GM19025 (cell line): ENCODE measurements around the gene POLR1D.

Experiments
- ATAC-seq: cut with Tn5 transposase; IDR thresholded peaks from one replicate; pipeline ENCODE4 v1.9.1; 2021; ENCODE audit warnings: mild to moderate bottlenecking, low read depth, moderate library complexity; ENCODE audit not compliant: unreplicated experiment

POLR1D gene

DNA sequence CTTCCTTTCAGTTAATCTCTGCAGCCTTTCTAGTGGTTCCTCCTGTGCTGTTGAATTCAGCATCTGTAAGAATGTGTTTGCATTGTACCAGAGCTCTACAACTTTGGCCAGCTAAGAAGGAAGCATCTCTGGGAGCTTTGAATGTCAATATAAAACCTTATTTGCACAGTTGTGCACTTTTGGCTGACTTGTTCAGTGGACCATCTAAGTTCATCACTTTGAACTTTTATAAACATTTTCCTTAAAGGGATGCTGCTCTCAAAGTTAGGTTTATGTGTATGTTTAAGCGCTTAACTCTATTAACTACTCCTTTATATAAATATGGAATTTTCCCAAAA, 15.6 kb downstream of the POLR1D start:
- no peak for ATAC-seq

DNA sequence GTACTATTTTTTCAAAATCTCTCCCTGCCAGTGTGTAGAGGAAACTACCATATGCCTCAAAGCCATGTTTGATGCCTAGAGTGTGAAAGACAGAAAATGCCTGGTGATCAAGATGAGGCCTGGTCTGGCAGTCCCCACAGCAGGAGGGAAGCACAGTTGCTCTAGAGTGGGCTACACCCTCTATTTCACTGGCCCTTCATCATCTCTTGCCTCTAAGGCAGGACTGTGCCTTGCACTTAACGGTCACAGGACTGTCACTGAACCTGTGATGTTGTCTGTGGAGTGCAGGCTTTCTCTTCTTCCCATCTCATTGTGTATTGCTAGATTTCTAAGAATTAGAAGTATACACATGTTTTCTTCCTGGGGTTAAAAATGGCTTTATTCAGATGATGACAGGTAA, 16.3 kb downstream of the POLR1D start:
- no peak for ATAC-seq

DNA sequence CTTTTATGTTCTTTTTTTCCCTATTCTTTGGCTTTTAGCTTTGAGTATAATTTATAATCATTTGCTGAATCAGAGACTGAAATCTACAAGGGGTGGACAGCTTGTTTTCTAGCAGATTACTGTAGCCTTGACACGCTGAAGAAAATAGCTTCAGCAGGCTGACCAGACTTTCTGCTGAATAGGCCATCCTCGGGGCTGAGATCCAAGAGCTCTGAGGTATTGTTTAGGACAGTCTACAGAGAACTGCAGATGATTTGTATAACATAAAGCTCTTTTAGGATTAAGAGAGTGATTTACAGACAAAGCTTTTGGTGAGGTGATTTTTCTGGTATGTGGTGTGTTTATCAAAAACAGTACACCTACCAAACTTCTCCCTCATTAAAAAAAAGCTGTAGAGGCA, 16.8 kb downstream of the POLR1D start:
- ATAC-seq = no peak

DNA sequence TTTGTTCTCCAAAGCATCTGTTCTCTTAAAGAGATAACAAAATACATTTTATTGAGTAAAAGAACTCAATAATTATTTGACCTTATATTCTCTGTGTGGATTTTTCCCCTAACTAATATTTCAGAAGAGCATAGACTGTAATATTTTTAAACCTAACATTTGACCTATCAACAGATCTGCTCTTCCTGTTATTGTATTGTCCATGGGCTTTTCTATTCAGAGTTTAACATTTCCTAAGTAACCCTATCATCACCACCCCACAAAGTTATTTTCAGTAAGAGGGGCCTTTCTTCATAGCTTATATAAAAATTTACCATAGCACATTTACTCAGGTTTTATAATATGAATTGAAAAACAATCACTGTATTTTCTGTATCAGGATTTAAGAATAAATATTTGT, 17.5 kb downstream of the POLR1D start:
- no peak for ATAC-seq

DNA sequence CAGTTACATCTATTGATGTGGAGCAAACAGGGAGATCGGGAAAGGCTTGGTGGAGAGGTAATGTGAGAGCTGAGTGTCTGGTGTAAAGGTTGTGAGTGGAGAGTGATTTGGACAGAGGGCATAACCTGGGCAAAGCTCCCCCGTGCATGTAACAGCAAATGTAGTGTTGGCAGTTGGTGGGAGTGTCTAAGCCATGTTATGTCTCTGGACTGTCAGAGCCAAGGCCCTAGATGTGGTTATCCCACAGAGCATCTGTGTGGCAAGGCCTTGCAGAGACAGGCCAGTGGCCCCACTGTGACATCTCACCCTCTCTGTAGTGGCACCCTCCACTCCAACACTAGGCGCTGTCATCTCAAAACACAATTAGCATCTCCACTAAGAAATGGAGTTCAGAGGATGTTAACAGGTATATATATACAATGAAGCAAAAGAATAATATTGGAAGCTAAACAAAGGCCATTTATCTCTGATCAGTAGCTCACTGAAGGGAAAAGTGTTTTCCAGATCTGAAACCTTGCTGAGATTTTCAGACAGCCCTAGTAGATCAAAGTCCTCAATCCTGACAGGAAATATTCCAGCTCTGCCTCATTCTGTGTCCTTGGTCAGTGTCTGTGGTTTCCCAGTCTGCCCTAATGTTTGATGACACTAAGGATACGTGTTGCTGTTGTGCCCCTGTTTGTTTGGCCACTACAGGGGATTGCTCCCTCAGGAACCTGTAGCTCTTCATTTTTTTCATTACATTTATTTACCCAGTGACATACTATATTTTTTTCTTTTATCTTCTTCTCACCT, 20.2 kb downstream of the POLR1D start:
- no peak for ATAC-seq

DNA sequence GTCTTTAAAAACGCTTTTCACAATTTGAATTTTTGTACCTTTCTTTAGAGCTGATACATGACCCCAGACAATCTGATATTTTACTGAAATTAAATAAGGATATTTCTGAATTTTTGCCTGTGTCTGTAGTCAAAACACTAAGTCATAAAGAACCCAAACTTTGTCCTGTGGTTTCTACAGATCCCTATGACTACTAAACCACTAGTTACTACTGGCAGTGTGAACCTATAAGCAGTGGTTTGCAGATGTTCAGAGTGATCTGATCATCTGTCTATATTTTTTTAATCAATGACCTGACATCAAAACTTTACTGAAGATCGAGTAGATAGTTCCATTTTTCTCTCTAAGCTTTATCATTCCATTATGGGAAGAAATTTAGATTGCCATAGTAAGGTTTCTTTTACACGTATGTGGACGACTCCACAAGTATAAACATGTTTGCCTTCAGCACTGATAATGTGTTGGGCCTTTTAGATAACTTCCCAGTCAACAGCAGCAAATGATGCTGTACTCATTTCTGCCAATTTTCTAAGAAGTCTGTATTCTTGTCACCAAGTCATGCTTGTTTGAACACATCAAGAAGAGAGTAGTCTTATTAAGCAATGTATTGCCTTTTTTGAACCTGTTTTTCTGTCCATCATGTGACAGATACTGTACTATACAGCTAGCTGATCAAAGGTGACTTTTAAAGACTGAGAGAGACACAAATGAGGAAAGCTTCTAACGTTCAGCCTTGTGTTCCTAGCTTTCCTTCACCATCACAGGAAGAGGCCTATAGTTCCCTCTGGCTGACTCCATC, 21.8 kb downstream of the POLR1D start:
- no peak for ATAC-seq

DNA sequence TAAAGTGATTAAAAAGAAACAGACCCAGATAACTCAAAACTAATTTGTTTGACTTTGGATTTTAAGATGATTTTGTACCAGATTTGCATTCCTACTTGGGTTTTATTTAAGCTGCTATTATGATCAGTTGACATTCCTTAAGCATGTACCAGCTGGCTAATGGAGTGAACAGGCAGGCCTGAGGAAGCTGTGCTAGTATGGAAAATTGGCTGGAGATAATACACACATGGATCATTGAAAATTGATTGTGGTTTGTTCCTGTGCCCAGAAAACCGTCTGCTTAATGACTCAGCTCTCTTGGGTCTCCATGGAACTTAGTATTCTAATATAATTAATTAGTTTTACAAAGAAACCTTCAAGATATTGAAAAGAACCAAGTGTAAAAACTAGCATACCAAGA, 22.6 kb downstream of the POLR1D start:
- no peak for ATAC-seq

DNA sequence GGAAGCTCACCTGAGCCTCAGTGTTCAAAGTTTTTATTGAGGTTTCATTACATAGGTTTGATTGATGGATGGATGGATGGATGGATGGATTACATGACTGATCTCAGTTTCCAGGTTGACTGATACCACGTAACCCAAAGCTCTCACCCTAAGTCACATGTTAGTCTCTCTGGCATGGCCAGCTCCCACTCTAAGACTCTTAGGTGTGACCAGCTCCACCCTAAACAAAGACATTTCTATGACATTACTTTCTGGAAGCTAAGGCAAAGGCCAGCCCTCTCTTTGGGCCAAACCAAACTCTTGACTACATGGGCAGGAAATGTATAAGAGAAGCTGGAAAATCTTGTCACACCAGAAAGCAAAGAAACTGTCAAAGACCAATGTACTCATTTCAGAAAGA, 28.6 kb downstream of the POLR1D start:
- ATAC-seq = no peak

DNA sequence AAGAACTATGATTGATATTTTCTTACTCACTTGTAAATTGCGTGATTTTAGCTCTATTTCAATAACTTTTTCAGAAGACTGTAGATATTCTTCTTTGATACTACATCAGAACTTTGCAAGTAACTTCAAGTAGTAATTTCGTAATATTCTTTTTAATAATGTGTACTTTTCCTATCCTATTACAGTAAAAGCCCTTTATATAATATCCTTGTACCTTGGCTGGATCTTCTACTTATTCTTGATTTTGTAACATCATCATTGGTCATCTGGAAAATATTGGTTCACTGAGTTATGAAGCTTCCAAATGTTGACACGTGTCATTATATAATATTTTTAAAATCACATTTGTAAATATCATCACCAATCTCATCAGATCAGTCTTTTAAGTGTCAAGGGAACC, 32.4 kb downstream of the POLR1D start:
- ATAC-seq = no peak

DNA sequence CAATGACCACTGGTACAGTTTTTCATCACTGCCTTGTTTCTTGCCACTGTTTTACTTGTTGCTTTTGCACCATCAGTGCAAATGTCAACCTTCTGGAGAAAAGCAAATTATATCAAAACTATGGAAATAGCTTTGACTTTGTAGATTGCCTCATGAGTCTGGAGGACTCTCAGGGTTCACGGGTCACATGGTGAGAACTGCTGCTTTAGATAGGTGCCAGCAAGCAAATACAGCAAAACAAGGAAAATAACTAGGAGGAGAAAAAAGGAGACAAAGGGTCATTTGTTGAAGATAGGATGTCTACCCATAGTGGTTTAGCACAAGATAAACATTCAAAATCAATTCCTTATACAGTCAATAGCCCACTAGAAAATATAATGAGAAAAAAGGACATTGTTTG, 33.1 kb downstream of the POLR1D start:
- ATAC-seq = no peak

DNA sequence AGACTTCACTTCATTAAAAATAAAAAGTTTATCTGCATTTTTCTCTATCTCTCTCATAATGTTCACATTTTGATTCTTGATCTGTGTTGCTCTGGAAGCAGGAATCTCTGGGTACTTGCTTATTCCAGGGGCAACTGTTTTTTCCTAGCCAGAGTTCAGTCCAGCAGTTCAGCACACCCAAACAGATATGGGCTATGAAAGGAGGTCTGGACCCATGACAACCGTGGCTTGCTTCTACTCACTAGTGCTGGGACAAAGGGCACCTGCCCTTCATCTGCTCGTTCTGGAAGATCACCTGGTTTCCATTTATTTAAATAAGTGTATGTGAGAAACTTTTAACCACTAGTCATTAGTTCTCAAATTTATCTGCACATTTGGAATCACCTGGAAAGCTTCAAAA, 36.0 kb downstream of the POLR1D start:
- no peak for ATAC-seq

DNA sequence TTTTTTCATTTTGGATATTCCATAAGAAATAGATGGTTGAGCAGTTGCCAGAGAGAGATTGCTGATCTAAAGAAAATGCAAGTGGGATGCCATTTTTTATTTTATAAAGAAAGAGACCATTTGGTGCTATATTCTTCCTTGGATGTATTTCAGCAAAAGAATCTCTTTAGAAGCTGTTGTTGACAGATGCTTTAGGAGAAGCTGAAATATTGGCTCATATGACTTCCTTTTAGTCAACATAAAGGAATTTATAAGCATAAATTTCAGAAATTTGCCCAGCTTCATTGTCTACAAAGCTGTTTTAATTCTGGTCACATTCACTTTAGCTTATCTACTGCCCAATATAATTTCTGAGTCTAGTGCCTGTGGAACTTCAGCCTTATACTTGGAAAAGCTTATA, 36.9 kb downstream of the POLR1D start:
- no peak for ATAC-seq

DNA sequence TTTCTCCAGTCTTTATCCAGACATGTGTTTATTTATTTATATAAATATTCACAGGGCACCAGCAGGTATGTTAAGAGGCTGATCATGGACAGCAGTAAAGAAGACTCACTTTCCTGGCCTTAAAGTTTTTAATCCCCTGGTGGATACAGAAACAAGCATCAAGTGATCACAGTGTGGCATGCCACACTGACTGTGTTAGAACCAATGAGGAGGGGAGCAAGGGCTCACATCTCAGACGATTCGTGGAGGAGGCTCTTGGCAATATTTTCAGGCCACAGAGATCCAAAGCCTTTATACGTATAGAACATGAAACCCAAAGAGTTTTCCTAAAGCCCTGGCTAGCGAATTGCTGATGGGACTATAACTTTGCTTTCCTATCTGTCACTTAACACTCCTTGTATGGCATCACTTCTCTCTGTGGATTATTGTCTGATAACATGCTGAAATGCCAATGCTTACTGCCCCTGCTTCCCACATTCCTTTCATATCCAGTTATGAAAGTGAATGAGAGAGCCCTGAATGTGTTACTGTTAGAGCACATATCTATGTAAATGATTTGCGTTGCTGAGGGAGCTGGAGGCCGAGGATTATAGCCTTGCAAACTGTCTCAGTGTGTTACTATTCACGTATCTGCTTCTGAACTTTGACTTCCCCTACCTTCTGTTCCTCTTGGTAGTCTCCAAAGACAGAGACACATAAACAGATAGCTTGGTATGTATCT, 37.6 kb downstream of the POLR1D start:
- ATAC-seq = no peak

DNA sequence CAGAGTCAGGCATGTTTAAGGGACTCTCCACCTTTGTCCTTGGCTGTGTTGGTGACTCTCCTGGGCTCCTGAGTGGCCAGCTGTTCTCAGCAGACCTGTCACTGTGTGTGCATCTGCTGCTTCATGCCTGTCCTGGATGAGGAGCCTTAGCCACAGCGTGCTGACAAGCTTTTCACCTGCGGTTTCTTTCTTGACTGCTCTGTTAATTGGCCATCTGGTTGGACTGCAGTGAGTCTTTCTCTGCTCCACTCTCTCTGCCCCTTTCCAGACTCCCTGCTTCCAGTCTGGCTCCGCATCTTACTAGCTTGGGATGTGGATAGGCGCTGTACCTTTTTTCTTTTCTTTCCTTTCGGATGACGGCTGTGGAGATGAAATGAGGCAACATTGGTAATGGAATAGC, 38.8 kb downstream of the POLR1D start:
- no peak for ATAC-seq

DNA sequence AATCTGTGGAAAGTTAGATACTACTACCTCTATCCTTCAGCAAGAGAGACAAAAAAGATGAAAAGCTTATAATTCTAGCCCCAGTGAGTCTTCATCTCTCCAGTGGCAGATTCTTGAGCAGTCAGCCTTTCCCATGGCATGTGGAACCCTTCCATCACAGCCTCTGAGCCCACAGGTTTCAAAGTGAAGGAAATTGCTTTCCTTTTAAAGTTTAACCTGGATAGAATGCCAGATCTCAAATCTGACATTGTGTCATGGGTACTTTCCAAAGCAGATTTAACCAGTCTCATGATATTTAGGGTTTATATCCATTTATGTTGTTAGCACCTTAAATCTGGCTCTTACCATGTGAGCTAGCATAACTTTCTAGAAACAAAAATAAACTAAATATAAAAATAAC, 39.3 kb downstream of the POLR1D start:
- ATAC-seq = no peak

DNA sequence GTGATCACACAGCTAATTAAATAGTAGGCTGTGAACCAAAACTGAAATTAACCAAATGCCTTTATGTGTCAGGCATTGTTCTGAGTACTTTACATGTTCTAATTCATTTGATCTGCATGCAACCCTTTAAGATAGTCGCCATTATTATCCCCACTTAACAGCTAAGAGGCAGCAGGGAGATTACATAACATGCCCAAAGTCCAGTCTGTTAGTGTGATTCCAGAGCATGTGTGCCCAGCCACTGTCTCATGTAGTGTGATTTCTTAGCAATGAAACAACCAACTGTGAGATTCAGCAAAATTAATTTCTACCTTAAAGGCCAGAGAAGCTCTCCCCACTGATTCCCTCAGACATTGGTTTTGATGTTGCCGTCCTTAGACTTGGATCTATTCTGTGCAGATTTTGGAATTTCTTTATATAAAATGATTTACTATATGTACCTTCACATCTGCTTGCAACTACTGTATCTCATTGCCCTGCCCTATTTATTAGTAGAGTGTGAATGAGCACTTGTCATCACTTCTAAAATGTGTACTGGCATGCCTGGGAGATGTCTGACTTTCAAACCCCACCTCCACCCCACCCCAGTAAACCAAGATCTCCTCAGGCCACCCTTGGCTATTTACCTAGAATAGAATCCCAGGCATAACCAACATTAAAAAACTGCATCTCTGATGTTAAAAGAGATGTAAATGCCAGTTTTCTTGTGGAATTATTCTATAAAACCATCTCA, 41.2 kb downstream of the POLR1D start:
- ATAC-seq = no peak

DNA sequence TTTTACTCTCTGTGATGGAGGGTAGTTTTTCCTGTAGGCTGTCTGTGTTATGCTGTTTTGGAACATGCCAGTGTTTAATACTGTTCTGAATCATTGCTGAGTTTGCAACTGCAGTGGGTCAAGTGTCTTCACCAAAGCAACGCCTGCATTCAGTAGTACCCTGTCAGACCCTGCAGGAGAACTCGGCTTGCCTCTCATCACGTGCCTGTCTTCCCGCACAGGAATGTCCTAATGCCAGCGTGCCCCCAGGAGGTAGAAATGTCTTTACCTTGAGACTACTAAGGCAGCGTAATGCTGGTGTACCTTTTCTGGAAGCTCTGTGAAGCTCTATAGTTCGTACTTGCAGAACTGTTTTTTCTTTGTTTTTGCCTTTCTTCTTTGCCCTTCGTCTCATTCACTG, 42.3 kb downstream of the POLR1D start:
- no peak for ATAC-seq

DNA sequence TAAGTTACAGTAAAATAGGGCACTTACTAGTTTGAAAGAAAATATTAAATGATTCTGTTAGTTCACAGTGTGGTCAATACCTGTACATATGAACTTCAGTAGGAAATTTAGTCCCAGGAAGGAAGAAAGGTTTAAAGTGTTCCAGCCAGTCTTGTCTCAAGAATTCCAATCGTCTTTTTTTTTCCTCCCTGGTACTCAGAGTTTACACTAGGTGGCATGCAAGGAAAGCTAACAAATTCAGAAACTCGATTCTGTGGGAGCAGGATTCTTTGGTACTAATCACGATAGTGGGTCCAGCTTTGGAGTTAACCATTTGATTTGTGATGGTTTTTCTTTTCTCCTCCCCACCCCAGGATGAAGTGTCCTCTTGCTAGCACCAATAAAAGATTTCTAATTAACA, 43.6 kb downstream of the POLR1D start:
- ATAC-seq = no peak

DNA sequence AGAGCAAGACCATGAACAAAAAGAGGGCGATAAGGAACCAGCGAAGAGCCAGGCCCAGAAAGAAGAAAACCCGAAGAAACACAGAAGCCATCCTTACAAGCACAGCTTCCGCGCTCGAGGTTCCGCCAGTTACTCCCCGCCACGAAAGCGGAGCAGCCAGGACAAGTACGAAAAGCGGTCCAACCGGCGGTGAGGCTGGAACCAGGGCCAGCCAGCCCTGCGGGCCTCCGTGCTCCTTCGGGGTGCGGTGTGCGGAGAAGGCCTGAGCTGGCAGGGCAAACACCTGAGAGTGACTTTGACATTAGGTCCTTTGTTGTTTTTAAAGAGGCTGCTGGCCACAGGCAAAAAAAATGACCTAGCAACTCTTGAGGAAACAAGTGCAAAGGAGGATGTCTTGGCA, 44.1 kb downstream of the POLR1D start:
- ATAC-seq = no peak

DNA sequence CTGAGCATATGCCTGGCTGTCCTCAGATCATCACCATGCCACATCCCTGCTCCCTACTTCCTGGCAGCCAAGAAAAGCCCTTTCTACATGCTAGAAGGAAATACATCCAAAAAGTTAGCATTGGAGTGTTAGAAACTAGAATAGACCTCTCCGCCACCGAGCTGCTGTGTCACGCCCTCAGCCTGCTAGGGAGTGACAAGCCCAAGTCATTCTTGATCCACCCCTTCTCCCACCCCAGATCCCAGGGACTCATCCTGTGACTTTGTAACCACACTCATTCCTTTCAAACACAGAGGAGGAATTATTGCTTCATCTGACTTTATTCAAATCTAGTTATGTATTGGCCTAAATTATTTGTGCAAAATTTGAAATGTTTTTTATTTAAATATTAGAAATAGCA, 45.3 kb downstream of the POLR1D start:
- ATAC-seq = no peak

DNA sequence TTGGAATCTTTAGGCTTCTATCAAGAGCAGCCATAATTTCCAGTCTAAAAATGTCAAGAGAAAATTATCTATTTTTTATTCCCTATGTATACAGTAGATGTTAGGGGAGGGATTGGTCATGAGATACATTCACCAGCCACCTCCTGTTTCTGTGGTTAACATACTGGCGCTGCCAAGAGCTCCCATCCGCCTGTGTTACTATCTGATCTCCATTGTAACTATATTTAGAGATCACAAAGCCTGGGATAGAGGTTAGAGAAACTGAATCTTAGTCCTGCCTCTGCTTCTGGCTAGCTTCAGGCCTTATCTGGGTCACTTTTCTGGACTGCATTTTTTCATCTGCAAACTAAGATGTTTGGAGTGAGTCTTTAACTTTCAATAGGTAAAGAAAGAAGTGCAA, 46.3 kb downstream of the POLR1D start:
- no peak for ATAC-seq
